Measurements from ENCODE around the gene WNT9A.
"Not testable (repeated sequence)": the region's sequence is repeated elsewhere in the genome, so short reads cannot be mapped to it uniquely, and the experiment has no call there.

DNA sequence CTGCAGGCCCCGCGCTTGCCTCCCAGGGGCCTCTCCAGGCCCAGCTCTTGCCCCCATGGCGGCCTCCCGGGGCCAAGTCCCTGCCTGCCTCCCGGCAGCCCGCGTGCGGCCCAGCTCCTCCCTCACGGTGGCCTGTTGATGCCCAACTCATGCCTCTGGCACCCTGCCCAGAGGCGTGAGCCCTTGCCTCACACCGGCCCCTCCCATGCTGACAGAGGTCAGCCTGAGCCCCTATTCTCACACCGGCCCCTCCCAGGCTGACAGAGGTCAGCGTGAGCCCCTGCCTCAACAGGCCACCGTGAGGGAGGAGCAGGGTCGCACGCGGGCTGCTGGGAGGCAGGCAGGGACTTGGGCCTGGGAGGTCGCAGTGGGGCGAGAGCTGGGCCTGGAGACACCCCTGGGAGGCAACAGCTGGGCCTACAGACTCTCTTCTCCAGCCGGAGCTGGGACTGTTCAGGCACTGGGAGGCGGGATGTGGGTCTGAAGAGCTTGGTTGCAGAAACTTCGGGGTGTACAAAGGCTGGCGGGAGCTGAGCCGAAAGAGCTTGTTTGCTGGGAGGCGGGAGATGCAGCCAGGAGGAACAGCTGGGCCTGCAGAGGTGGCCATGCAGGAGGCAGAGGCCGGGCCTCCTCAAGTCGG, 24.0 kb upstream of the WNT9A start:
- TF ChIP-seq, protein P1, sequence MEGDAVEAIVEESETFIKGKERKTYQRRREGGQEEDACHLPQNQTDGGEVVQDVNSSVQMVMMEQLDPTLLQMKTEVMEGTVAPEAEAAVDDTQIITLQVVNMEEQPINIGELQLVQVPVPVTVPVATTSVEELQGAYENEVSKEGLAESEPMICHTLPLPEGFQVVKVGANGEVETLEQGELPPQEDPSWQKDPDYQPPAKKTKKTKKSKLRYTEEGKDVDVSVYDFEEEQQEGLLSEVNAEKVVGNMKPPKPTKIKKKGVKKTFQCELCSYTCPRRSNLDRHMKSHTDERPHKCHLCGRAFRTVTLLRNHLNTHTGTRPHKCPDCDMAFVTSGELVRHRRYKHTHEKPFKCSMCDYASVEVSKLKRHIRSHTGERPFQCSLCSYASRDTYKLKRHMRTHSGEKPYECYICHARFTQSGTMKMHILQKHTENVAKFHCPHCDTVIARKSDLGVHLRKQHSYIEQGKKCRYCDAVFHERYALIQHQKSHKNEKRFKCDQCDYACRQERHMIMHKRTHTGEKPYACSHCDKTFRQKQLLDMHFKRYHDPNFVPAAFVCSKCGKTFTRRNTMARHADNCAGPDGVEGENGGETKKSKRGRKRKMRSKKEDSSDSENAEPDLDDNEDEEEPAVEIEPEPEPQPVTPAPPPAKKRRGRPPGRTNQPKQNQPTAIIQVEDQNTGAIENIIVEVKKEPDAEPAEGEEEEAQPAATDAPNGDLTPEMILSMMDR (IDR thresholded peaks at IDR 0.05): not testable (repeated sequence)
- not testable (repeated sequence) for TF ChIP-seq POLR2A (IDR thresholded peaks at IDR 0.05)
